Gastrocnemius medialis (tissue), 4 donors: ENCODE results near the gene EVC2. TPM values are rescaled to one million over a fixed set of nuclear protein-coding genes. Genes with fewer than 3 reads are reported as not detected.

ENCODE experiments used
- ATAC-seq, 2 donors: fragments of 150-250 bp; one replicate each; pipeline ENCODE4 v1.9.1; 2016
- DNase-seq, 2 donors: peaks; one replicate each; pipeline ENCODE4 v3.0.0-alpha.2; 2019
- H3K27ac ChIP-seq, 4 donors: fragments of 200-600 bp; sonication (generic); 1 replicate in 1 of 4; 2 replicates in 3 of 4; pipeline ENCODE4 v1.5.1; 2016 to 2018; ENCODE audit warnings: mild to moderate bottlenecking in 2 of 4, moderate library complexity in 1 of 4
- H3K27me3 ChIP-seq, 3 donors: fragments of 200-600 bp; sonication (generic) in 2 of 3; 1 replicate in 1 of 3; 2 replicates in 2 of 3; pipeline versions ENCODE4 v1.5.1 to v1.6.0; 2016 to 2019; ENCODE audit warnings: mild to moderate bottlenecking in 1 of 3, moderate library complexity in 1 of 3
- H3K36me3 ChIP-seq, 2 donors: fragments of 200-600 bp; sonication (generic) in 1 of 2; one replicate each; pipeline ENCODE4 v1.5.1; 2017 to 2018
- H3K4me1 ChIP-seq, 2 donors: fragments of 200-600 bp; sonication (generic) in 1 of 2; one replicate each; pipeline ENCODE4 v1.5.1; 2016 to 2017; ENCODE audit warnings: mild to moderate bottlenecking in 2 of 2
- H3K4me3 ChIP-seq, 4 donors: fragments of 200-600 bp; sonication (generic) in 3 of 4; 1 replicate in 1 of 4; 2 replicates in 3 of 4; pipeline ENCODE4 v1.5.1; 2016 to 2019; ENCODE audit warnings: mild to moderate bottlenecking in 2 of 4
- H3K9me3 ChIP-seq, 3 donors: fragments of 200-600 bp; sonication (generic) in 2 of 3; 1 replicate in 1 of 3; 2 replicates in 2 of 3; pipeline ENCODE4 v1.5.1; 2016 to 2019
- CTCF ChIP-seq, 5 experiments: fragments of 450-650 bp in 3 of 5; fragments of 200-600 bp in 2 of 5; sonication (generic) in 2 of 5; IDR thresholded peaks in 4 of 5; conservative IDR thresholded peaks in 1 of 5; 1 replicate in 4 of 5; 2 replicates in 1 of 5; pipeline ENCODE4 v1.5.1; 2016 to 2019; ENCODE audit warnings: antibody characterized with exemption in 5 of 5, mild to moderate bottlenecking in 3 of 5, moderate library complexity in 3 of 5
- POLR2A ChIP-seq, 2 donors: fragments of 450-650 bp; IDR thresholded peaks; one replicate each; pipeline ENCODE4 v1.6.1; 2017; ENCODE audit warnings: antibody characterized with exemption in 2 of 2, mild to moderate bottlenecking in 2 of 2, moderate library complexity in 2 of 2
- in situ Hi-C, 4 donors: fragments of 200-750 bp; cut with MboI; loops; one replicate each; pipeline versions ENCODE4 v1.15.0 to v1.8.0; 2017; ENCODE audit warnings: low sequenced_read_pairs in 4 of 4
- intact Hi-C: fragments of 100-400 bp; cut with DNase I; formaldehyde crosslinking; loops from one replicate; pipeline ENCODE4 v1.15.1; 2023; ENCODE audit warnings: low total_unique reads
- total RNA-seq, 4 donors: library from RNA; depleted of rRNA; stranded (reverse); fragments of >200 nt; gene quantifications; one replicate each; pipeline versions ENCODE4 v1.1.0 to v1.2.3, GENCODE V29; 2016

EVC2 gene
- total RNA-seq, 4 donors from 2014 or later, result 0.62 to 1.7 (median 1.5) TPM

GRCh38 chr4:5693871-5694270, 14.5 kb downstream of the EVC2 start:
- in situ Hi-C loops, result no loop called here
- ATAC-seq, result no peak
- no peak for DNase-seq
- H3K27me3 ChIP-seq, result no peaks in the 10 kb centered on the region
- no peak overlapping the region for H3K4me3 ChIP-seq
- intact Hi-C loops, result no loop called here
- no peaks in the 10 kb centered on the region for H3K4me1 ChIP-seq
- H3K36me3 ChIP-seq, result no peaks in the 10 kb centered on the region
- no peak for TF ChIP-seq CTCF (IDR thresholded peaks at IDR 0.05 in 4 of 5, conservative IDR thresholded peaks at IDR 0.05 in 1 of 5)
- no peaks in the 10 kb centered on the region for H3K9me3 ChIP-seq
- no peak overlapping the region for H3K27ac ChIP-seq

- Histone ChIP-seq H3K27ac (no peak overlapping the region), H3K27me3 (no peaks in the 10 kb centered on the region), H3K36me3 (no peaks in the 10 kb centered on the region), H3K9me3 (no peaks in the 10 kb centered on the region), H3K4me1 (no peaks in the 10 kb centered on the region), H3K4me3 (no peak overlapping the region)
- TF ChIP-seq CTCF (IDR thresholded peaks at IDR 0.05 in 4 of 5, conservative IDR thresholded peaks at IDR 0.05 in 1 of 5) (no peak), POLR2A (IDR thresholded peaks at IDR 0.05) (no peak)
- intact Hi-C loops (no loop called here), in situ Hi-C loops (no loop called here)
- no peak for DNase-seq
- ATAC-seq, result no peak
Observed at GRCh38 chr4:5691491-5692132, 16.7 kb downstream of the EVC2 start.

DNA sequence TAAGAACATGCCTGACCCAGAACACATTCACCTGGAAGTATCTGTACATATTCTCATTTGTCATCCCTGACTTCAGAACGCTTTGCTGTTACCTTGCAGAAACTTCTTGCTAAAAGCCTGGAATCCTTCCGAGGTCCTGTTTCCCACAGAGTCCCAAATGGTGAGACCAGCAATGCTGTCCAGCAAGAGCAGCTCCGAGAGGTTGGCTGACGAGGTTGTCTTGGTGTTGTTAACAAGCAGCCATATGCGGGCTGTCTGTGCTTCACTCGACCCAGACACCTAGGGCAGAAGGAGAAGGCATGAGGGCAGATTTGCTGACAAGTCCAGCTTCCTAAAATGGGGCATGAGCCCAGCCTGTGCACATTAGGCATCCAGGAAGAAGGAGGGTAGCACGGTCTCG, 19.3 kb downstream of the EVC2 start:
- intact Hi-C loops, result no loop called here
- TF ChIP-seq POLR2A (IDR thresholded peaks at IDR 0.05) (no peak), CTCF (IDR thresholded peaks at IDR 0.05 in 4 of 5, conservative IDR thresholded peaks at IDR 0.05 in 1 of 5) (no peak)
- no peaks in the 10 kb centered on the region for H3K27me3 ChIP-seq
- H3K4me3 ChIP-seq, result no peak overlapping the region
- in situ Hi-C loops, result no loop called here
- no peaks in the 10 kb centered on the region for H3K9me3 ChIP-seq
- no peak overlapping the region for H3K27ac ChIP-seq
- no peaks in the 10 kb centered on the region for H3K4me1 ChIP-seq
- ATAC-seq (no peak), DNase-seq (no peak)
- no peaks in the 10 kb centered on the region for H3K36me3 ChIP-seq

GRCh38 chr4:5686338-5686737, 22.0 kb downstream of the EVC2 start:
- DNase-seq (no peak), ATAC-seq (no peak)
- TF ChIP-seq CTCF (IDR thresholded peaks at IDR 0.05 in 4 of 5, conservative IDR thresholded peaks at IDR 0.05 in 1 of 5) (no peak), POLR2A (IDR thresholded peaks at IDR 0.05) (no peak)
- H3K4me1 ChIP-seq, result no peaks in the 10 kb centered on the region
- H3K27ac ChIP-seq, result no peak overlapping the region
- H3K9me3 ChIP-seq, result no peaks in the 10 kb centered on the region
- intact Hi-C loops, result no loop called here
- H3K4me3 ChIP-seq, result no peak overlapping the region
- in situ Hi-C loops, result no loop called here
- no peaks in the 10 kb centered on the region for H3K36me3 ChIP-seq
- H3K27me3 ChIP-seq, result no peaks in the 10 kb centered on the region

DNA sequence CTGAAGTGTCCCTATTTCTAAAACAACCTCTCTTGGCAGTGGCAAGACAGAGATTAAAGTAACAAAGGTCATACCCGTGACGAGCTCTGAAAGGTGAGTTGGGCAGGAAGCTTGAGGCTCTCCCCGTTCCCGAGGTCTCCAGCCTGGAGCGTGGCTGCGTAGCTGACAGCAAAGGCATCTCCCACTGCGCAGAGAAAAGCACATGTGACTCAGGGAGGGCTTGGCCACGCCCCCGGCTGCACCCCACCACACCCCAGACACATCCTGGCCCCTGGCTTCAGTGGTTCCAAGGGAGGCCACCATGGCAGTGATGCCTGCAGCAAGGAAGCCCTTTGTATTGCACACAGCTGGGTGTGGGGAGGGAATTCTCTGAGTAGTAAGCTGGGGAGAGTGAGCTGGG, 23.1 kb downstream of the EVC2 start:
- Histone ChIP-seq H3K9me3 (no peaks in the 10 kb centered on the region), H3K4me1 (no peaks in the 10 kb centered on the region), H3K27me3 (no peaks in the 10 kb centered on the region), H3K36me3 (no peaks in the 10 kb centered on the region), H3K27ac (no peak overlapping the region), H3K4me3 (no peak overlapping the region)
- TF ChIP-seq POLR2A (IDR thresholded peaks at IDR 0.05) (no peak), CTCF (IDR thresholded peaks at IDR 0.05 in 4 of 5, conservative IDR thresholded peaks at IDR 0.05 in 1 of 5) (no peak)
- intact Hi-C loops, result no loop called here
- ATAC-seq, result no peak
- in situ Hi-C loops, result no loop called here
- DNase-seq, result no peak
